ENCODE data around the gene EXO5. TPM values are rescaled to one million over a fixed set of nuclear protein-coding genes. Genes with fewer than 3 reads are reported as not detected.
"Not testable (repeated sequence)": the region's sequence is repeated elsewhere in the genome, so short reads cannot be mapped to it uniquely, and the experiment has no call there.

Gene EXO5
- total RNA-seq, 1 experiment from 2014 or later: 13.4 TPM

DNA sequence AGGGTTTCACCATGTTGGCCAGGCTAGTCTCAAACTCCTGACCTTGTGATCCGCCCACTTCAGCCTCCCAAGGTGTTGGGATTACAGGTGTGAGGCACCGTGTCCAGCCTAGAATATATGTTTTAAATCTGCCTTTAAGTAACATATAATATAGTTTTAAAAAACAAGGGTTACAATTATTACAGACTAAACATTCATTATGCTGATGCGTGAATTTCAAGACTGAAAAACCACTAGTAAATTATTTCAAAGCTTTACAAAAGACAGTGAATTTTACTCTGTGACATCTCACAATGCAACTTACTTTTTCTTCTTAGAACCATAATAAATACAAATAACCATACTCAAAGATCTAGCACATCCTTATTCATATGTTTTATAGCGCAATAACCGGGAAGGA is 47.6 kb downstream of the EXO5 start:
- no CpG with 5 or more reads among the region's 5 CpGs for WGBS (ENCODE audit: extremely low coverage, insufficient read length, low lambda C conversion rate)

DNA sequence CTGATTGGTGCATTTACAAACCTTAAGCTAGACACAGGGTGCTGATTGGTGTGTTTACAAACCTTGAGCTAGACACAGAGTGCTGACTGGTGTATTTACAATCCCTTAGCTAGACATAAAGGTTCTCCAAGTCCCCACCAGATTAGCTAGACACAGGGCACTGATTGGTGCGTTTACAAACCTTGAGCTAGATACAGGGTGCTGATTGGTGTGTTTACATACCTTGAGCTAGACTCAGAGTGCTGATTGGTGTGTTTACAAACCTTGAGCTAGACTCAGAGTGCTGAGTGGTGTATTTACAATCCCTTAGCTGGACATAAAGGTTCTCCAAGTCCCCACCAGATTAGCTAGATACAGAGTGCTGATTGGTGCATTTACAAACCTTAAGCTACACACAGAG is 49.7 kb downstream of the EXO5 start:
- not testable (repeated sequence) for H3K9me3 Mint-ChIP-seq; H2AFZ ChIP-seq (ENCODE audit: low read length); H4K8ac ChIP-seq (replicated peaks; ENCODE audit: insufficient read length, low read depth, low read length); H3K27me3 Mint-ChIP-seq (ENCODE audit: low read depth); H3K9me3 ChIP-seq (ENCODE audit: control insufficient read depth, low read depth, low read length); H3K27ac Mint-ChIP-seq; H3K4me1 Mint-ChIP-seq; H3K36me3 Mint-ChIP-seq (ENCODE audit: insufficient read depth in 1 of 3, low read depth in 3 of 3); H3T11ph ChIP-seq (ENCODE audit: low read length); H2BK12ac ChIP-seq (ENCODE audit: insufficient read length, low read depth, low read length); H4K20me1 ChIP-seq (ENCODE audit: control insufficient read depth, insufficient read depth, insufficient read length); H2BK20ac ChIP-seq (ENCODE audit: low read depth, low read length, poor library complexity, severe bottlenecking); H3K14ac ChIP-seq (ENCODE audit: insufficient read depth, low read length); H3K79me2 ChIP-seq (ENCODE audit: insufficient read depth, low read length); H2BK120ac ChIP-seq (ENCODE audit: low read depth, low read length, poor library complexity, severe bottlenecking); H3K4me2 ChIP-seq (ENCODE audit: insufficient read depth, insufficient read length, low read length); H2AK5ac ChIP-seq (ENCODE audit: insufficient read length, low read length); H4K91ac ChIP-seq (ENCODE audit: insufficient read length, low read depth, low read length); H3K18ac ChIP-seq (ENCODE audit: insufficient read length, low read depth, low read length); H3K4ac ChIP-seq (ENCODE audit: low read depth, low read length); H3K27me3 ChIP-seq (ENCODE audit: insufficient read depth, low read length); H3K23me2 ChIP-seq (ENCODE audit: insufficient read length, low read depth, low read length, poor library complexity, severe bottlenecking); H3K56ac ChIP-seq (ENCODE audit: insufficient read length, low read depth, low read length); H3K23ac ChIP-seq (ENCODE audit: insufficient read length, low read depth, low read length); H4K5ac ChIP-seq (ENCODE audit: insufficient read length, low read depth, low read length); H3K79me1 ChIP-seq (ENCODE audit: insufficient read depth, low read depth, low read length, poor library complexity, severe bottlenecking); H3K4me1 ChIP-seq (ENCODE audit: insufficient read depth, low read length); H3K27ac ChIP-seq (ENCODE audit: insufficient read length, low read depth, low read length); H2BK15ac ChIP-seq (ENCODE audit: low read depth, low read length); DNase-seq; H3K4me3 Mint-ChIP-seq; H2BK5ac ChIP-seq (ENCODE audit: insufficient read length, low read length); H3K9ac ChIP-seq (ENCODE audit: extremely low read depth, insufficient read length, low read length)
- WGBS (ENCODE audit: extremely low coverage, insufficient read length, low lambda C conversion rate): no CpG with 5 or more reads among the region's 1 CpG

More for the DNA sequence above, 47.6 kb downstream of the EXO5 start:
- Histone ChIP-seq H4K5ac (ENCODE audit: insufficient read length, low read depth, low read length) (no peak overlapping the region), H2BK5ac (ENCODE audit: insufficient read length, low read length) (no peak overlapping the region), H3K9ac (ENCODE audit: extremely low read depth, insufficient read length, low read length) (no peak overlapping the region), H3K18ac (ENCODE audit: insufficient read length, low read depth, low read length) (no peak overlapping the region), H3K4me2 (ENCODE audit: insufficient read depth, insufficient read length, low read length) (no peak overlapping the region), H2AK5ac (ENCODE audit: insufficient read length, low read length) (no peak overlapping the region), H2BK12ac (ENCODE audit: insufficient read length, low read depth, low read length) (no peak overlapping the region), H3K79me2 (ENCODE audit: insufficient read depth, low read length) (no peaks in the 10 kb centered on the region), H3K27me3 (ENCODE audit: insufficient read depth, low read length) (no peaks in the 10 kb centered on the region), H3K56ac (ENCODE audit: insufficient read length, low read depth, low read length) (no peak overlapping the region), H3K9me3 (ENCODE audit: control insufficient read depth, low read depth, low read length) (no peaks in the 10 kb centered on the region), H3T11ph (ENCODE audit: low read length) (no peak overlapping the region), H2AFZ (ENCODE audit: low read length) (no peak overlapping the region), H3K23ac (ENCODE audit: insufficient read length, low read depth, low read length) (no peak overlapping the region), H2BK20ac (ENCODE audit: low read depth, low read length, poor library complexity, severe bottlenecking) (no peak overlapping the region), H3K23me2 (ENCODE audit: insufficient read length, low read depth, low read length, poor library complexity, severe bottlenecking) (no peaks in the 10 kb centered on the region), H2BK120ac (ENCODE audit: low read depth, low read length, poor library complexity, severe bottlenecking) (no peak overlapping the region), H3K4ac (ENCODE audit: low read depth, low read length) (no peak overlapping the region), H3K4me1 (ENCODE audit: insufficient read depth, low read length) (no peaks in the 10 kb centered on the region), H3K14ac (ENCODE audit: insufficient read depth, low read length) (no peak overlapping the region), H4K91ac (ENCODE audit: insufficient read length, low read depth, low read length) (no peak overlapping the region), H2BK15ac (ENCODE audit: low read depth, low read length) (no peak overlapping the region), H4K20me1 (ENCODE audit: control insufficient read depth, insufficient read depth, insufficient read length) (no peaks in the 10 kb centered on the region), H3K79me1 (ENCODE audit: insufficient read depth, low read depth, low read length, poor library complexity, severe bottlenecking) (no peaks in the 10 kb centered on the region), H4K8ac (replicated peaks; ENCODE audit: insufficient read length, low read depth, low read length) (no peak overlapping the region), H3K27ac (ENCODE audit: insufficient read length, low read depth, low read length) (no peak overlapping the region)
- TF ChIP-seq, protein P1, sequence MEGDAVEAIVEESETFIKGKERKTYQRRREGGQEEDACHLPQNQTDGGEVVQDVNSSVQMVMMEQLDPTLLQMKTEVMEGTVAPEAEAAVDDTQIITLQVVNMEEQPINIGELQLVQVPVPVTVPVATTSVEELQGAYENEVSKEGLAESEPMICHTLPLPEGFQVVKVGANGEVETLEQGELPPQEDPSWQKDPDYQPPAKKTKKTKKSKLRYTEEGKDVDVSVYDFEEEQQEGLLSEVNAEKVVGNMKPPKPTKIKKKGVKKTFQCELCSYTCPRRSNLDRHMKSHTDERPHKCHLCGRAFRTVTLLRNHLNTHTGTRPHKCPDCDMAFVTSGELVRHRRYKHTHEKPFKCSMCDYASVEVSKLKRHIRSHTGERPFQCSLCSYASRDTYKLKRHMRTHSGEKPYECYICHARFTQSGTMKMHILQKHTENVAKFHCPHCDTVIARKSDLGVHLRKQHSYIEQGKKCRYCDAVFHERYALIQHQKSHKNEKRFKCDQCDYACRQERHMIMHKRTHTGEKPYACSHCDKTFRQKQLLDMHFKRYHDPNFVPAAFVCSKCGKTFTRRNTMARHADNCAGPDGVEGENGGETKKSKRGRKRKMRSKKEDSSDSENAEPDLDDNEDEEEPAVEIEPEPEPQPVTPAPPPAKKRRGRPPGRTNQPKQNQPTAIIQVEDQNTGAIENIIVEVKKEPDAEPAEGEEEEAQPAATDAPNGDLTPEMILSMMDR (conservative IDR thresholded peaks at IDR 0.05): no peak
- H3K27ac Mint-ChIP-seq: no peak overlapping the region
- DNase-seq: no peak
- H3K4me1 Mint-ChIP-seq: no peaks in the 10 kb centered on the region
- H3K27me3 Mint-ChIP-seq (ENCODE audit: low read depth): no peaks in the 10 kb centered on the region
- peaks cover 5% of the 10 kb centered on the region in 2 experiments; a peak in 4 of 5 replicates for H3K9me3 Mint-ChIP-seq
- 0 out of 7 replicates have a peak, but pooled peaks cover 0 to 3% (median 0%) of the 10 kb centered on the region in 3 experiments for H3K36me3 Mint-ChIP-seq (ENCODE audit: insufficient read depth in 1 of 3, low read depth in 3 of 3)
- no peak overlapping the region for H3K4me3 Mint-ChIP-seq
